ENCODE measurements around the gene THRB. TPM values are rescaled to one million over a fixed set of nuclear protein-coding genes. Genes with fewer than 3 reads are reported as not detected.

Gene THRB
- total RNA-seq, 4 donors from 2014 or later: 19.8 to 25.8 (median 23.4) TPM

DNA sequence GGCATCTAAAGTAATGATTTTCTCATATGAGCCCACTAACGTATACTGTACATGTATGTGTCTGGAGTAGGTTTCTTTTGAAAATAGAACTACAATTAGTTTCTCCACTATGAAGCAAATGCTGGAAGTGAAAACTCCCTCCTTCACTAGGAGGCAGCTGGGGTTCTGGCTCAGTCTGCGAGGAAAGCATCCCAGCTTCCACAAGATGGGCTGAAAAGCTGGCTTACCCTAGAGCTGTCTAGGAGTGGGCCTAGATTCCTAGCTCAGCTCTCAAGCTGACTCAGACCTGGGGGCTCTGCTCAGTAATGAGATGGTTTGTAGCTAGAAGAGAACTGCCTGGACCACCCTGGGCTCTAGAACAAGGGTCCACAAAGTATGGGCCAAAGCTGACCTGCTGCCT lies 268.3 kb downstream of the THRB start:
- 86 to 90% methylated on average over 2 of the region's 2 CpGs for WGBS, 2 donors
- no peak for DNase-seq (ENCODE audit: low spot score in 2 of 2)
- intact Hi-C loops (cut with DNase I; ENCODE audit: low total_unique reads): no loop called here
- TF ChIP-seq POLR2A (IDR thresholded peaks at IDR 0.05): no peak
- TF ChIP-seq, protein P1, sequence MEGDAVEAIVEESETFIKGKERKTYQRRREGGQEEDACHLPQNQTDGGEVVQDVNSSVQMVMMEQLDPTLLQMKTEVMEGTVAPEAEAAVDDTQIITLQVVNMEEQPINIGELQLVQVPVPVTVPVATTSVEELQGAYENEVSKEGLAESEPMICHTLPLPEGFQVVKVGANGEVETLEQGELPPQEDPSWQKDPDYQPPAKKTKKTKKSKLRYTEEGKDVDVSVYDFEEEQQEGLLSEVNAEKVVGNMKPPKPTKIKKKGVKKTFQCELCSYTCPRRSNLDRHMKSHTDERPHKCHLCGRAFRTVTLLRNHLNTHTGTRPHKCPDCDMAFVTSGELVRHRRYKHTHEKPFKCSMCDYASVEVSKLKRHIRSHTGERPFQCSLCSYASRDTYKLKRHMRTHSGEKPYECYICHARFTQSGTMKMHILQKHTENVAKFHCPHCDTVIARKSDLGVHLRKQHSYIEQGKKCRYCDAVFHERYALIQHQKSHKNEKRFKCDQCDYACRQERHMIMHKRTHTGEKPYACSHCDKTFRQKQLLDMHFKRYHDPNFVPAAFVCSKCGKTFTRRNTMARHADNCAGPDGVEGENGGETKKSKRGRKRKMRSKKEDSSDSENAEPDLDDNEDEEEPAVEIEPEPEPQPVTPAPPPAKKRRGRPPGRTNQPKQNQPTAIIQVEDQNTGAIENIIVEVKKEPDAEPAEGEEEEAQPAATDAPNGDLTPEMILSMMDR (IDR thresholded peaks at IDR 0.05): no peak
- no peak overlapping the region for H3K4me3 ChIP-seq (ENCODE audit: low read depth, poor library complexity, severe bottlenecking)

DNA sequence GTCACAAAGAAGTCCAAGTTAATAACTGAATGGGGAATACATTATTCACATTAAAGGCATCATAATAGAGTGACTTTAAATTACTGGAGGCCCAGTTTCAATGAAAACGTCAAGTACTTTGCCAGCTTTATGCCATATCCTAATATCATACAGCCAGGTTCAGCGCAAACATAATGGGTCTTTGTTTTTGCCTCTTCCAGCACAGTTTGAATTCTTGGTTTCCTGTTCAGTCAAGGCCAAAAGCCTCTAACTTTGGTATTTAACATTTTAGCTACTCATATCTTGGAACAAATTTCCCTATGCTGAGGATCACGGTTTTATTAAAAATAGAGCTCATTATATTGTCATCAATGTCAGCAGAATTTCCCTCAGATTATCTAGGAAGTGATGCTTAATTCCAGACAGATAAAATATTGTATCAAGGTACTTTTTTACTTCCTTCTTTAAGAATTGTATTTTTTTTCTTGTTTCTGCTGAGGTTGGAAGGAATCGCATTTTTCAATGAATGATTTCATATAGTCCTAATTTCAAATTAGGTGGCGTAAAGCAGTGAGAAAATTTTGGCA lies 269.2 kb downstream of the THRB start:
- TF ChIP-seq, protein P1 (IDR thresholded peaks at IDR 0.05): no peak
- TF ChIP-seq POLR2A (IDR thresholded peaks at IDR 0.05): no peak
- no peak overlapping the region for H3K4me3 ChIP-seq (ENCODE audit: low read depth, poor library complexity, severe bottlenecking)
- DNase-seq (ENCODE audit: low spot score in 2 of 2): no peak
- 33 to 41% methylated on average over 5 of the region's 5 CpGs for WGBS, 2 donors
- intact Hi-C loops (cut with DNase I; ENCODE audit: low total_unique reads): no loop called here

DNA sequence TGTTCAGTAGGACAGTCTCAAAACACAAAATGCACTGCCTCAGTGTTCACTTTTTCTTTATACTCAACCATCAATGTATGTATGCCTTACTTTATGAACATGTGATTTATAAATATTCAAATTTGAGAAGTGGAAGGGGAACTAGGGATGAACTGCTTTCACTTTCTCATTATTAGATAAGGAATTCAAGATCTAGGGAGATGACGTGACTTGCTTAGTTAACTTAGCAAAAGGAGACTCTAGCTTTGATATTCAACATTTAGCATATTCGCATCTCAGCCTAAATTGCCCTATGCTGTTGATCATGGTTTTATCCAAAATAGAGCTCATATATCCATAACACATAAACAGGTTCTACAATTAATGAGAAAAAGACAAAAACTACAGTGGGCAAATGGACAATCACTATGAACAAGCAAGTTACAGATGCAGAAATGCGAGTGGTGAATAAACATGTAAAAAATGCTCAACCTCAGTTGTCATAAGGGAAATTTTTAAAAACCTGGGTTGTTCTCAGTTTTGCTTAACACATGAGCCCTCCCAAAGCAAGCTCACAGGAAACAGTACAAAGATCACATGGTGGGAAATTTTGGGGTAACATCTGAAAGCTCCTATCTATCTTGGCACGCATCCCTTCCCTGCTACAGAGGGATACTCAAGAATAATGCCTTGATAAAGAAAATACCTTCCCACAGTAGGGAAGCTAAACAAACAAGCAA lies 269.8 kb downstream of the THRB start:
- no peak overlapping the region for H3K4me3 ChIP-seq (ENCODE audit: low read depth, poor library complexity, severe bottlenecking)
- WGBS, 2 donors: 81 to 85% methylated on average over 4 of the region's 4 CpGs
- intact Hi-C loops (cut with DNase I; ENCODE audit: low total_unique reads): no loop called here
- TF ChIP-seq, protein P1 (IDR thresholded peaks at IDR 0.05): no peak
- no peak for TF ChIP-seq POLR2A (IDR thresholded peaks at IDR 0.05)
- DNase-seq (ENCODE audit: low spot score in 2 of 2): no peak

DNA sequence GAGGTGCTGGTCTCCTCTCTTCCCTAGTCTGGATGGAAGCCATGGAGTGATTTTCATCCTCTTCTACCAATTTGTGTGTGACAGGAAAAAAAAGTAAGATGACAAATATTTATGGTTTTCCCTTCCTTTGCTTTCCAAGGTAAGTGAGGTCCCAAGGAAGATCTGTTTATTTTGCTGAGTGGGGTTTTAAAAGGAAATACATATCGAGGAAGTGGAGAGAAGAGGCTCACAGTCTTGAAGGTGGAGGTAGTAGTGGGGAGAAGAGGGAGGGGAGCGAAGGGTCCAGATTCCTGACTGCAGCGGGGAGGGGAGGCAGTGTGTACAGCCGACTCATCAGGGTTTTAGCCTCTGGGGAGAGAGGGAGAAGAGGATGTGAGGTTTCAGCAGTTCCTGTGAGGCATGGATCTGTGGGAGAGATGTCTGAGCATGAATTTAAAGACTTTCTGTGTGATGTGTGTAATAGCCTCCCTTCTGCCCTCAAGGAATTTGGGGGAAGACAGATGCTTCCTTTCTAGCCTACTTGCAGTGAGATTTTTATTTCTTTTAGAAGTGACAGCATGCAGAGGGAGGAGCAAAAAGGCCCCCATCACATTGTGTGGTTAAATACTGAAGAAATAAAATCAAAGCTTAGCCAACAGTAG lies 272.4 kb downstream of the THRB start:
- TF ChIP-seq POLR2A (IDR thresholded peaks at IDR 0.05): no peak
- TF ChIP-seq, protein P1 (IDR thresholded peaks at IDR 0.05): no peak
- no peak for DNase-seq (ENCODE audit: low spot score in 2 of 2)
- no peak overlapping the region for H3K4me3 ChIP-seq (ENCODE audit: low read depth, poor library complexity, severe bottlenecking)
- intact Hi-C loops (cut with DNase I; ENCODE audit: low total_unique reads): no loop called here
- 73 to 84% methylated on average over 3 to 4 of the region's 4 CpGs for WGBS, 2 donors

DNA sequence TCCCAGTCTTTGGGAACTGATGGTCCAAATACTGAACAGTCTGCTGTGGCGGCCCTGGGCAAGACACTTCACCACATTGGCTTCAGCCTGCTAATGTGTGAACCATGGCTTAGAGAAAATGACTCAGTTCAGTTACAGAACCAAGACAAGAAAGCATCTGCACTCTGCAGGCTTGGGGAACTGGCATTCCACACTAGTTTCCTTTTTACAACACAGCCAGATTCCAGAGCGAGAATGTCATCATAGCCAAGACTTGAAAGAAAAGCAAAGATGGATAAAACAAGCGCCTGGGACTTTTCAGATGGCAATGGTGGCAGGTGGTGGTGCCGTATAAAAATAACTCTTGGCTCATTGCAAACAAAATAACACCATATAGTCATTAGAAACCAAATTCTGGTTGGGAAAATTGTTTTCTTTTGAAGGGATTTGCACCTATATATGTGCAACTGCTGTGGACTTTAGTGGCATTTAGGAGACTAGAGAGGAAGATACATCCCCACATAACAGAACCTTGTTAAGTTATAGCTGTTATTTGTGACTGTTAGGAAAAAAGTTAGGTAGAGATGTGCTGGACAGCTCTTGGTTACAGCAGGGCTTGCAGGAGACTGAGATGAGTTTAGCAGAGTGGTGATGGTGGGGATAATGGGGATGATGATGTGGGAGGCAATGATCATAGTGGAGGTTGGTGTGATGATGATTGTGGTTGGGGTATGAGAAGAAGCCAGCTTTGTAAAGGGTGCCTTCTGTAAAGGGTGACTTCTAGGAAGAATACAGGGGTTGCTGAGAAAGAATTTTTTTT lies 273.6 kb downstream of the THRB start:
- TF ChIP-seq POLR2A (IDR thresholded peaks at IDR 0.05): no peak
- TF ChIP-seq, protein P1 (IDR thresholded peaks at IDR 0.05): no peak
- H3K4me3 ChIP-seq (ENCODE audit: low read depth, poor library complexity, severe bottlenecking): no peak overlapping the region
- 40% methylated on average over 4 of the region's 4 CpGs for WGBS, 2 donors
- intact Hi-C loops (cut with DNase I; ENCODE audit: low total_unique reads): no loop called here
- no peak for DNase-seq (ENCODE audit: low spot score in 2 of 2)
